ENCODE measurements around the gene GUCA2B.

GUCA2B gene

GRCh38 chr1:42142894-42143675, 10.1 kb upstream of the GUCA2B start:
- no peak for DNase-seq

GRCh38 chr1:42143896-42144710, 9.1 kb upstream of the GUCA2B start:
- DNase-seq, result no peak

- no peak for DNase-seq
Observed at GRCh38 chr1:42144711-42145388, 8.4 kb upstream of the GUCA2B start.

DNA sequence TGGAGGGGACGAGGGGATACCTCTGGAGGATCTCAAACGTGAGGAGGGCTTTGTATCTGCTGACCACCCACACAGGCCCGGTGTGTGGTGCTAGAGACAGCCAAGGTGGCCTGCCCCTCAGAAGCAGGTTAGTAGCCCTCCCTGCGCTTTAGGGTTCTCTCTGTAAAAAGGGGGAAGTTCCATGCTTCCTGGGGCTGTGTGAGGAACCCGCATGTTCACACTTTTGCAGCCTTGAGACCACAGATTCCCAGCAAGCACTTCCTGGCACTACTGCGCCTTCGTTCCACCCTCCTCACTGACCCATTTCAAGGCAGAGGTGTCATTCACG, 7.9 kb upstream of the GUCA2B start:
- DNase-seq, result no peak

- no peak for DNase-seq
Observed at GRCh38 chr1:42145764-42146625, 7.2 kb upstream of the GUCA2B start.

- peak in 30 of 51 donors; percentile 1 to 67 (median 22) for DNase-seq
Observed at GRCh38 chr1:42146626-42147320, 6.4 kb upstream of the GUCA2B start.

GRCh38 chr1:42148166-42148565, 5.0 kb upstream of the GUCA2B start:
- no peak for DNase-seq

GRCh38 chr1:42150651-42151050, 2.6 kb upstream of the GUCA2B start:
- DNase-seq, result no peak

GRCh38 chr1:42152119-42152518, 1.1 kb upstream of the GUCA2B start:
- no peak for DNase-seq

GRCh38 chr1:42153624-42154023, 414 bp downstream of the GUCA2B start:
- no peak for DNase-seq

DNA sequence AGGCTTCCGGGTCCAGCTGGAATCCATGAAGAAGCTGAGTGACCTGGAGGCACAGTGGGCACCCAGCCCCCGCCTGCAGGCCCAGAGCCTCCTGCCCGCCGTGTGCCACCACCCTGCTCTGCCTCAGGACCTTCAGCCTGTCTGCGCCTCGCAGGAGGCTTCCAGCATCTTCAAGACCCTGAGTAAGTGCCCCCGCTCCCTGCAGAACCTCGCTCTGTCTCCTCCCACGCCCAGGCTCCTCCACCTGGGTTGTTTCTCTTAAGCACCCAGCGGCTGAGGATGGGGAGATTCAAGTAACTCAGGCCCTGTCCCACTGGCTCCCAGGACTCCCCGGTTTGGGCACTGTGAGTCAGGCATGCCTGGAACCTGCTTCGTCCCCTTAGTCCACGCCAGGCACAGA, 1.5 kb downstream of the GUCA2B start:
- DNase-seq, result no peak

DNA sequence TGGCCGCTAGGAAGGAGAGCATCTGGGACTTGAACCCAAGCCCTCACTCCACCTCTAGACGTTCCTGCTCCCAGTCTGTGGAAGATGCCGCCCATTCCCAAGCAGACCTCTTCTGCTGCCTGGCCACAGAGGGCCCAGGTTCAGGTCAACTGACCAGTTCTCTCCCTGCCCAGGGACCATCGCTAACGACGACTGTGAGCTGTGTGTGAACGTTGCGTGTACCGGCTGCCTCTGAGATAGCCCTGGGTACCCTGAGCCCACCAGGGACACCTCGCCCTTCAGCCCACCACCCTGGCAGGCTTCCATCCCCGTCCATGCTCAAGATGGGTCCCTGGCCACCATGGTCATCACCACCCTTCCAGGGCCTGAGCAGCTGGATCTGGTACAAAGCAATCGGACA, 2.2 kb downstream of the GUCA2B start:
- no peak for DNase-seq

DNA sequence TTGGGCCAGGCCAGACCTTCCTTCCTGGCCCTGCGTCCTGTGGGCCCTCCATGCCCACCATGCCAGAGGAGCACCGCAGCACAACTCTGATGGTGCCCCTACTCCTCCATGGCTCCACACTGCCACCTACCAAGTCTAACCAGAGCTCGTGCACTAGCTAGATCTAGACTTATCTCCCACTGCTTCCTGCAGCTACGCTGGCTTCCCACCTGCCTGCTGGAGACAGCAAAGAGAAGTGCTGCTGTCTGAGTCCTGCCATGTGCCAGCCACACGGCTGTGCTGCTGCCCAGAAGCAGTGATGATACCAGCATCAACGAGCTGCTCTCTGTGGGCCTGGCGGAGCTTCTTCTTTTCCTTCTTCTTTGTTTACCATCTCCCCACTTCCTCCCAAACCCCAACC, 4.5 kb downstream of the GUCA2B start:
- DNase-seq, result no peak

DNA sequence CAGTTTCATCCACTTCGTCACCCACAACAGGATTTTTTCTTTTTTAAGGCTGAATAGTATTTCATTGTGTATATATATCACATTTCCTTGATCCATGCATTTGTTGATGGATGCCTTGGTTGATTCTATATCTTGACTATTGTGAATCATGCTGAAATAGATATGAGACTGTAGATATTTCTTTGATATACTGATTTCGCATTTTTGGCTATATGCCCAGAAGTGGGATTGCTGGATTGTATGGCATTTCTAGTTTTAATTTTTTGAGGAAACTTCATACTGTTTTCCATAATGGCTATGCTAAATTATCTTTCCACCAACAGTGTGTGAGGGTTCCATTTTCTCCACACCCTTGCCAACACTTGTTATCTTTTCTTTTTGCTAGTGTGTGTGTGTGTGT, 5.0 kb downstream of the GUCA2B start:
- DNase-seq, result no peak

- DNase-seq, result no peak
Observed at GRCh38 chr1:42162181-42162580, 9.0 kb downstream of the GUCA2B start.

- DNase-seq, result no peak
Observed at GRCh38 chr1:42163114-42163513, 9.9 kb downstream of the GUCA2B start.

GRCh38 chr1:42163536-42164503, 10.6 kb downstream of the GUCA2B start:
- DNase-seq, result no peak

- DNase-seq, result no peak
Observed at GRCh38 chr1:42164551-42165420, 11.6 kb downstream of the GUCA2B start, which contains the start of gene GUCA2A. TSS of gene GUCA2A (minus strand) at chr1:42164745. CDS start at chr1:42164712, 33 bp downstream.

Measured in hypothalamus (tissue), 51 donors.